ENCODE data around the gene SELENOT. TPM values are rescaled to one million over a fixed set of nuclear protein-coding genes. Genes with fewer than 3 reads are reported as not detected.
A peak's percentile ranks its signal among the peaks of the same experiment; 100 is the strongest.

The SELENOT gene
- total RNA-seq, 2 experiments from 2014 or later = 110 to 115 TPM

GRCh38 chr3:150602426-150603152 lies 532 bp upstream of the SELENOT start:
- Histone ChIP-seq H3K27ac (ENCODE audit: low read depth in 1 of 2, low read length in 2 of 2) (peak overlapping the region; percentile 97 to 98), H3K27me3 (ENCODE audit: control insufficient read depth in 1 of 2, insufficient read depth in 2 of 2, low read length in 2 of 2) (no peaks in the 10 kb centered on the region), H3K36me3 (ENCODE audit: insufficient read depth, low read length) (peaks cover 10% of the 10 kb centered on the region), H3K4me3 (ENCODE audit: low read length) (peak overlapping the region; percentile 92), H3K4me1 (ENCODE audit: insufficient read depth, low read length) (peaks cover 30% of the 10 kb centered on the region), H3K9me3 (ENCODE audit: control insufficient read depth in 1 of 2, insufficient read depth in 1 of 2, low read length in 2 of 2) (no peaks in the 10 kb centered on the region)
- ChIA-PET POLR2A (interaction anchor here (0.7 to 2.9 kb wide), 32 partner anchors 9 to 717 kb away, joined by 3 to 77 read pairs (median 5); partner anchors contain the start of genes EIF2A, ERICH6, PFN2 and SERP1), CTCF (interaction anchor here (1.0 kb wide), 1 partner anchor 18 kb away, joined by 3 read pairs; no protein-coding TSS in a partner anchor)
- DNase-seq = no peak
- H3K4me3 Mint-ChIP-seq = peak overlapping the region; percentile 96
- H3K27me3 Mint-ChIP-seq = no peaks in the 10 kb centered on the region
- H3K27ac Mint-ChIP-seq = peak overlapping the region; percentile 100
- intact Hi-C loops (cut with DNase I, micrococcal nuclease) = loop anchor here (1.0 to 5.0 kb wide), 5 partner anchors 56 to 195 kb away; partner anchors contain the start of genes ERICH6 (in 2 of the 2), SIAH2 (in 2 of the 2), EIF2A (in 1 of the 2) and SERP1 (in 1 of the 2)
- TF ChIP-seq CTCF (IDR thresholded peaks at IDR 0.05) = no peak
- no peak for ATAC-seq (ENCODE audit: poor library complexity)
- H3K4me1 Mint-ChIP-seq (ENCODE audit: low read depth) = peaks cover 67% of the 10 kb centered on the region
- H3K9me3 Mint-ChIP-seq = no peaks in the 10 kb centered on the region
- peaks cover 38% of the 10 kb centered on the region for H3K36me3 Mint-ChIP-seq (ENCODE audit: low read depth)

DNA sequence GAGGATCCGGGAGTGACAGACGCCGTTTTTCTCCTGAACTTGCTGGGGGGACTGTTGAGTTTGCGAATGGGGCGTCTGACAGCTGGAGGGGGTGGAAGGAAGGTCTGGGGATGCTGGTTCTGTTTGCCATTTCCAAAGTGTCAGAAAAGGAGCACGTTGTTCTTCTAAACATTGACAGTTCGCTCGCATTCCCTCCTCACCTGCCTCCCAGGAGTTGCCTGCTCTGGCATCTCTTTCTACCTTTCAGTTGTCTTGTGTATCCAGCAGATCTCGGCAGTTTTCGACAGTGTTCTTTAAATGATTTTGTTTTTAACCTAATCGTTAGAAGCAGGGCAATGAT lies 829 bp downstream of the SELENOT start:
- H3K36me3 ChIP-seq (ENCODE audit: insufficient read depth, low read length) = peaks cover 15% of the 10 kb centered on the region
- DNase-seq = no peak
- H3K4me3 Mint-ChIP-seq = peak overlapping the region; percentile 96
- peak overlapping the region; percentile 97 to 98 for H3K27ac ChIP-seq (ENCODE audit: low read depth in 1 of 2, low read length in 2 of 2)
- peak overlapping the region; percentile 100 for H3K27ac Mint-ChIP-seq
- peaks cover 51% of the 10 kb centered on the region for H3K36me3 Mint-ChIP-seq (ENCODE audit: low read depth)
- H3K9me3 Mint-ChIP-seq = no peaks in the 10 kb centered on the region
- H3K4me1 ChIP-seq (ENCODE audit: insufficient read depth, low read length) = peaks cover 36% of the 10 kb centered on the region
- H3K9me3 ChIP-seq (ENCODE audit: control insufficient read depth in 1 of 2, insufficient read depth in 1 of 2, low read length in 2 of 2) = no peaks in the 10 kb centered on the region
- no peaks in the 10 kb centered on the region for H3K27me3 ChIP-seq (ENCODE audit: control insufficient read depth in 1 of 2, insufficient read depth in 2 of 2, low read length in 2 of 2)
- intact Hi-C loops (cut with DNase I, micrococcal nuclease) = loop anchor here (1.0 to 5.0 kb wide), 5 partner anchors 58 to 197 kb away; partner anchors contain the start of genes ERICH6 (in 2 of the 2), SIAH2 (in 2 of the 2), EIF2A (in 1 of the 2) and SERP1 (in 1 of the 2)
- TF ChIP-seq CTCF (IDR thresholded peaks at IDR 0.05) = no peak
- peak overlapping the region; percentile 92 for H3K4me3 ChIP-seq (ENCODE audit: low read length)
- ChIA-PET POLR2A (interaction anchor here (1.2 to 2.9 kb wide), 6 partner anchors 21 to 633 kb away, joined by 3 to 77 read pairs (median 12); partner anchors contain the start of genes EIF2A, PFN2, SERP1 and SIAH2), CTCF (no interaction called here)
- no peaks in the 10 kb centered on the region for H3K27me3 Mint-ChIP-seq
- peaks cover 81% of the 10 kb centered on the region for H3K4me1 Mint-ChIP-seq (ENCODE audit: low read depth)
- ATAC-seq (ENCODE audit: poor library complexity) = no peak

GRCh38 chr3:150605998-150606641 lies 3.0 kb downstream of the SELENOT start:
- ChIA-PET CTCF (interaction anchor here (1.0 to 1.7 kb wide), 2 partner anchors 60 to 158 kb away, joined by 3 to 4 read pairs; partner anchors contain the start of genes EIF2A and SERP1), POLR2A (interaction anchor here (0.6 to 1.3 kb wide), 3 partner anchors 27 to 158 kb away, joined by 3 to 7 read pairs (median 4); partner anchors contain the start of genes EIF2A, SERP1 and SIAH2)
- Mint-ChIP-seq H3K4me1 (ENCODE audit: low read depth) (peaks cover 95% of the 10 kb centered on the region), H3K9me3 (no peaks in the 10 kb centered on the region), H3K36me3 (ENCODE audit: low read depth) (peaks cover 70% of the 10 kb centered on the region), H3K27me3 (no peaks in the 10 kb centered on the region), H3K4me3 (peak overlapping the region; percentile 75), H3K27ac (peak overlapping the region; percentile 100)
- no peaks in the 10 kb centered on the region for H3K9me3 ChIP-seq (ENCODE audit: control insufficient read depth in 1 of 2, insufficient read depth in 1 of 2, low read length in 2 of 2)
- no peaks in the 10 kb centered on the region for H3K27me3 ChIP-seq (ENCODE audit: control insufficient read depth in 1 of 2, insufficient read depth in 2 of 2, low read length in 2 of 2)
- ATAC-seq (ENCODE audit: poor library complexity) (no peak), DNase-seq (peak in 2 of 14 experiments; percentile 37 to 45)
- TF ChIP-seq CTCF (IDR thresholded peaks at IDR 0.05) = no peak
- peak overlapping the region; percentile 3 for H3K4me3 ChIP-seq (ENCODE audit: low read length)
- no peak overlapping the region for H3K27ac ChIP-seq (ENCODE audit: low read depth in 1 of 2, low read length in 2 of 2)
- peaks cover 42% of the 10 kb centered on the region for H3K4me1 ChIP-seq (ENCODE audit: insufficient read depth, low read length)
- H3K36me3 ChIP-seq (ENCODE audit: insufficient read depth, low read length) = peaks cover 15% of the 10 kb centered on the region
- intact Hi-C loops (cut with DNase I, micrococcal nuclease) = no loop called here

All from CD4-positive, alpha-beta T cell (primary cell).